ENCODE data around the gene EPB41L2.
"Not testable (repeated sequence)": the region's sequence is repeated elsewhere in the genome, so short reads cannot be mapped to it uniquely, and the experiment has no call there.

EPB41L2 gene

DNA sequence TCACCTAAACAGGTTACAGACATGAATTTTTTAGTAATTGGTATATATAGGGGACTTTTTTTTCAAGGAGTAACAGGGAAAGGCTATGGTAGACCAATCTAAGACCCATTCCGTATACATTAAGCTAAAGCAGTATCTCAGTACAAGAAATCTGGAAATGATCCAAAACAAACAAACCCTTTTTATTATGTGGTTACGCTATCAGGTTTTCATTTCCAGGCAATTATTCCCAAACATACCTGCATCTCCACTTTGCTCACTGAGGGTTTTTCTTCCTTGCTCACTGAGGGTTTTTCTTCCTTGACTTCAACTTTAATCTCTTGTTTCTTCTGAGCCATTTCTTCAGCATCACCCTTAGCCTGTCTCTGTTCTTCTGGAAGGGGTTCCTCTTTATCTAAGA lies 107.3 kb downstream of the EPB41L2 start:
- DNase-seq (ENCODE audit: extremely low read depth in 1 of 2, low read depth in 1 of 2) = no peak

DNA sequence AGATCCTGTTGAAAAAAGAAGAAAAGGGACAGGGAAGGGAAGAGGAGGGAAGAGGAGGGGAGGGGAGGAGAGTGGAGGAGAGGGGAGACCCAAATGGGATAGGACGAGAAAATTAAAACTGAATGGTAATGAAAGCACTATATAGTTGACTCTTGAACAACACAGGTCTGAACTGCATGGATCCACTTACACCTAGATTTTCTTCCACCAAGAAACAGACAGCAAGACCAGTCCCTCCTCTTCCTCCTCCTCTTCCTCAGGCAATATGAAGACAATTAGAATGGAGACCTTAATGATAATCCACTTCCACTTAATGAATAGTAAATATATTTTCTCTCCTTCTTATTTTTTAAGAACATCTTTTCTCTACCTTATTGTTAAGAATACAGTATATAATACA lies 113.5 kb downstream of the EPB41L2 start:
- DNase-seq (ENCODE audit: extremely low read depth in 1 of 2, low read depth in 1 of 2) = no peak

DNA sequence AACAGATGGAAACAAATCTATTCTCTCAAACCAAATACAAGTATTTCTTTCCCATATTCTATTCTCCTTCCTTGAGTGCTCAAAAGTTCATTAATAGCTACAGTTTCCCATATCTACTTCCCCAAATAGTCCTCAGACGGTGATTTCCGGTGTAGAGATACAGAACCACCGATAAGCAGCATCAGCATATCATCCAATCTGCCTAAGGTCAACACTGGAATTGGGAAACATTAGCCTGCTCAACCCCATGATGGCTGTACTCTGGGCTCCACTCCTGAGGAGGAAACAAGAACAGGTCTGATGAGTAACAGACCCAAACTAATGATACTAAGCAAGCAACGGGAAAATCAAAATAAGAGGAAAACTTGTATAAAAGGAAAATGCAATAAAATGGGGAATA lies 115.6 kb downstream of the EPB41L2 start:
- no peak for DNase-seq (ENCODE audit: extremely low read depth in 1 of 2, low read depth in 1 of 2)

DNA sequence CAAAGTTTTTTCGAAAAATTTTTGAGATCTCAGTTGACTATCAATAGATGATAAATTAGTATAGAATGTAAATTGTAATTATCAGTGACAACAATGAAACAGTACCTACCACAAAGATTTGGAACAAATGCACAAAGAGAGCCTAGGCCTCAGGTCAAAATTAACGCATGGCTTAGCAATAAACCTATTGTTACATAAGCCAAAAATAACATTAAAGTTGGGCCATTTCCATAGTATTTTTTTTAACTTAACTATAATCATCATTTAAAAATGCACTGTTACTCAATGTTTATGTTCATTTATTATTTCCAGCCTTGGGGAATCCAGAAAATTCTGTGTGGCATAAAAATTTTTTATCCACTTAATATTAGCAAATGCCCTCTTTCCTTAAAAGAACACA lies 117.0 kb downstream of the EPB41L2 start:
- DNase-seq (ENCODE audit: extremely low read depth in 1 of 2, low read depth in 1 of 2) = no peak

DNA sequence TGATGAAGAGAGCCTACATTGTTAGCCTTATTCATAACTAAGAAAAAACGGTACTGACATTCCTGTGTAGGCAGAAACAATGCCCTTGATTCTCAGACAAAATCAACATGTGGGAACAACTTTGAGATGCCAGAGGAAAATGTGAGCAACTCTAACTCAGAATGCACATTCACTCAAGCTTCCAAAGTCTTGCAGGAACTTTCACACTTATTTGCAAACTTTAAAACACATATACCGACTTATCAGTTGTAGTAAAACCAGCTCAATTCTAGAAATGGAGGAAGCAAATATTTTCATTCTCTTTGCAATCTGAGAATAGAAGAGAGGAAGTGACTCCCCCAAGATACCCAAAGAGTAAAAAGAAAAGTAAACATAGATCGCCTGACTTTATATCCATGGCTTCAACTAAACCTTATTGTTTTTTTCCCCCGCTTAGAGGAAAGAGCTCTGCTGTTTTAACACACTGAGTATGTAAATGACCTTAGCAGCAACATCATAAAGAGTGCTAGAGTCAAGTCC lies 117.6 kb downstream of the EPB41L2 start:
- no peak for DNase-seq (ENCODE audit: extremely low read depth in 1 of 2, low read depth in 1 of 2)

DNA sequence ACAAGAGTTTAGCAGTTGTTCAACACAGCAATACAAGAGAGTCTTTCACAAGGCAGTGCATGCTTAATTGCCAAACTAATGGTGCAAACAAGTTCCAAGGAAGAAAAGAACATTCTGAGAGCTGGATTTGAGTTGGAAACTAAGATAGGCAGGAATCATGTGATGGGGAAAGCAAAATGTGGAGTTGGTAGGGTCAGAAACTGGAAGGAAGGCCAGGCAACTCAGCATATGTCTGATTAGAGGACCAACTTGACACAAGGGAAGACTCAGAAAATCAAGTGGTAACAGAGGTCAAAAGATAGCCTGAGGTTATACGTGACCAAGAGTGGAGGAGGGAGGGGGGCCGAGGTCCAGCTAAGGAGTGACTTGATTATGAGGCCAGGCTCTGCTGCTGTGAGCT lies 118.6 kb downstream of the EPB41L2 start:
- DNase-seq (ENCODE audit: extremely low read depth in 1 of 2, low read depth in 1 of 2) = no peak

DNA sequence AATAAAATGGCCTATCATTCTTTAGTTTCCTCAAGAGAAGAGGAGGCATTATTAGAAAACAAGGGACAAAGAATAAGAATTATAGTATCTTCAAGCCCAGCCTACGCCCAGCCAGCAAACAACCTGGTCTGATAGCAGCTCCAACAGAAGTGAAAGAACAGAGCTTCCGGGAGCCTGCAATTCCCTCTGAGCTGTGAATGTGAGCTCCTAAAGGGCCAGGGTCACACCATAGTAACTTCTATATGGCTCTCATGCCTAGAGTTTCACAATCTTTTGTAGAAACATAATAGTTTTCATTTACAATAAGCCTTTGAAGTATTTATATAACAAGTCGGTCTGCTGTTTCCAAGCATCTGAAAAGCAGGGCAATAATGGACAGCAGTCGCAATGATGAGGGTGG lies 119.3 kb downstream of the EPB41L2 start:
- no peak for DNase-seq (ENCODE audit: extremely low read depth in 1 of 2, low read depth in 1 of 2)

DNA sequence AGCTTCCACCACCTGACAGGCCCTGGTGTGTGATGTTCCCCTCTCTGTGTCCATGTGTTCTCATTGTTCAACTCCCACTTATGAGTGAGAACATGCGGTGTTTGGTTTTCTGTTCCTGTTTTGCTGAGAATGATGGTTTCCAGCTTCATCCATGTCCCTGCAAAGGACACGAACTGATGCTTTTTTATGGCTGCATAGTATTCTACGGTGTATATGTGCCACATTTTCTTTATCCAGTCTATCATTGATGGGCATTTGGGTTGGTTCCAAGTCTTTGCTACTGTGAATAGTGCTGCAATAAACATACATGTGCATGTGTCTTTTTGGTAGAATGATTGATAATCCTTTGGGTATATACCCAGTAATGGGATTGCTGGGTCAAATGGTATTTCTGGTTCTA lies 120.3 kb downstream of the EPB41L2 start:
- DNase-seq (ENCODE audit: extremely low read depth in 1 of 2, low read depth in 1 of 2) = not testable (repeated sequence)

DNA sequence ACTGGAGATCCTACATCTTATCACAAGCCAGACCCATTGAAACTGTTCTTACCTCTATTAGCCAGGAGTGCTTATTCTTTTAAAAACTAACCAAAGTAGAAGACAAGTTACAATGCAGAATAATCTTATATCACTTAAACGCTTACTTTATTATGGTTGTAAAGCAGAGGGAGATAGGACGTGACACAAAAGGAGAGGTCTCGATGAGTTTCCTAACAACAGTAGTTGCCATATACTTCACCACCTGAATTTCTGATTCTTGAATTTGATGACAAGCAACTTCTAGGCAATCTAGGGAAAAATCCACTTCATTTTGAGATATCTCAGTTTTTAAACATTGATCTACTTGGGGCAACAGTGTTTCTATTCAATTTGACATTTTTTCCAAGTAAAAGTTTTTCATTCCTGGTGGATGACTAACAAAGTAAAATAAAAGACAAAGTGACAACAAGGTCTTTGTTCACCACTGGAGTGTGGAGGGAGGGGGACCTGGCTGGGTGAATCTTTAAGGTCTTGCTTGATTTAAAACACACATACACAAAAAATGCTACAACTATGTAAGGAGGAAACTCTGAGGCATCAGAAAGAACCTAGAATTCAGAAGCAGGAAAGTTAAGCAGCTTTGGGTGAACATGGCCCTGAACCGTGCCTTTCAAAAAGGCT lies 125.0 kb downstream of the EPB41L2 start:
- no peak for DNase-seq (ENCODE audit: extremely low read depth in 1 of 2, low read depth in 1 of 2)

DNA sequence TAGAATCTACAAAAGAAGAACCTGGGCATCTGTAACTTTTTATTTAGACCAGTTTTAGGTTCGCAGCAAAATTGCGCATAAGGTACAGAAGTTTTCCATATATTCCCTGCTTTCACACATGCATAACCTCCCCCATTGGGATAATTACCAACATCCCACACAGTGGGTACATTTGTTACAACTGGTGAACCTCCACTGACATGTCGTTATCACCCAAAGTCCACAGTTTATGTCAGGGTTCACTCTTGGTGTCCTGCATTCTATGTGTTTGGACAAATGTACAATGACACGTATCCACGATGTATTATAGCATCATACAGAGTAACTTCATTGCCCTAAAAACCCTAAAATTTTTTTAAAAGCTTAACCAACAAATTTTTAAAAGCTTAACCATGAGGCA lies 126.1 kb downstream of the EPB41L2 start:
- no peak for DNase-seq (ENCODE audit: extremely low read depth in 1 of 2, low read depth in 1 of 2)

DNA sequence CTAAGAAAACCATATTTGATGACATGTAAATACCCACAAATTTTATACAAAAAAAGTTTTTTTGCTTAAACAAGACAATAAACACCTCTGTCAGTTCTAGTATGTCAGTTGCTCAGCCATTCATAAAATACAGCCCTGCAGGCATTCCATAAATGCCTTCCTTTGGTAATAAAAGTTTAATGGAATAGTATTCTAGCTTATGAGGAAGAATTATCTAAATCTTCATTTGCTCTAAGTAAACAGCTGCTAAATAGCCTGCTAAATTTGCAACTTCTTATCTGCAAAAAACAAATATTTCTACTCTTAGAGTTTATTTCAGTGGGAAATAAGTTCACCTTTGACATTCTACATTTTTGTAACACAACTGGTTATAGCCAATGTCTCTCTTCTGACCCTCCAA lies 127.1 kb downstream of the EPB41L2 start:
- no peak for DNase-seq (ENCODE audit: extremely low read depth in 1 of 2, low read depth in 1 of 2)

DNA sequence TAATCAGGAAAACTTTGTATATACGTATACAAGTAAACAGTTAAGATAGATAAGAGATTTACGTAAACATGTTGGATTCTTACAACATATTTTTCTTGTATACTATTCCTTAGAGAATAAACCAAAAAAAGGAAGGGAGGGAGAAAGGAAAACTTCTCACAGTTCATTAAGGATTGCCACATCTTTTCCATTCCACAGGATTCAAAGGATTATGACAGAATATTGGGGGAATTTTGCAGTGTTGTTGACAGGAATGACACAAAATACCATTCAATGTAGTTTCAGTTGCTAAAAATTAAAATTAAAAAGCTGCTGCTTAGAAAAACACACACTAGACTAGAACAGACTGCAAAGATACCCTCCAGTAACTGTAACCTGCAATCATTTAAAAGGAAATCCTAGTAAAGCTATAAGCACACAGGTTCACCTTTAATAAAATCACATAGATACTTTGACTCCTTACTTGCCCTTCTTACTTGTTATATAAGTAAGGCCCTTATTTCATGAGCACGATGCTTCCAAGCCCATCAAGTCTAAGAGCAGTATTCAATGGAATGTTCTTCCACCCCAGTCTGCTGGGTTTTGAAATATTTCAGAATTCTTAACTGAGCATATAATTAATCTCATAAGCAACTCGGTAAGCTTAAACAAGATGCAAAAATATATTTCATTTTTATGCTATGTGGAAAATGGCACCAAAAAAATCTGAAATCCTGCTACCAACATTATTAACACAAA lies 128.0 kb downstream of the EPB41L2 start:
- no peak for DNase-seq (ENCODE audit: extremely low read depth in 1 of 2, low read depth in 1 of 2)

DNA sequence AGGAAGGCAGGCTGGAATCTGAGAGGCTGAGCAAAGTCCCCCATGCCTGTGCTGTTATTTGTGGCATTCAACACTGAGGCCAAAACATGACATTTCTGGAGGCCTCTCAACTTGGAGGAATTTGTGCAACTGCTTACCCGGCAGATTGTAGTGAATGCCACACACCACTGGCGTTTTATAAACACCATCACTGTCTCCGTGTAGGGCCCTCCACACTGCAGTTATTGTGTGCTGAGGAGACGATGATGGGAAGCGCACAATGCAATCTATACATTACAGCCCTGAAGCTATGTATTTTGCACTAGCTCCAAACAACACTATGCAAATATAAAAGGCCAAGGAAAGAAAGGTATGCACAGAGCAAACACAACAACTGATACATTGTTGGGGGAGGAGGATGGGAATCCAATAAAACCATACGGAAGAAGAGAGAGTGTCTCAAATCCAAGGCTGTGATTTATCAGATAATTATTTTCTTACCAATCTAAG lies 129.3 kb downstream of the EPB41L2 start:
- no peak for DNase-seq (ENCODE audit: extremely low read depth in 1 of 2, low read depth in 1 of 2)

DNA sequence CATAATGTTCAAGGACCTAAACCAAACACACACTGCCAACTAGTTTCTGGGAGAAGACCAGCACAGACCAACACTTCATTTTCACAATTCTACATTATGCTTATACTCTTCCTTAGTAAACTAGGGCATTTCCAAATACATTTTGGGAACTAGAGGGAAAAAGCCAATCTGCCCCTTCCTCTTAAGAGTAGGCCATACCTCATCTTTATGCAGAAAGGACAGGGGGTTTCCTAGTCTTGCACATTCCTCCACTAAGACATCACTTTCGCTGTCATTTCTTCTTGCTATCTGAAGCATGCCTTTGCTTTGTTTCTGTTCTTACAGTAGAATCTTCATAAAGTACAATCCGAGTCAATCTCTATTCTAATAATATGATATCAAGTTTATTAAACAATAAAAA lies 130.1 kb downstream of the EPB41L2 start:
- no peak for DNase-seq (ENCODE audit: extremely low read depth in 1 of 2, low read depth in 1 of 2)

DNA sequence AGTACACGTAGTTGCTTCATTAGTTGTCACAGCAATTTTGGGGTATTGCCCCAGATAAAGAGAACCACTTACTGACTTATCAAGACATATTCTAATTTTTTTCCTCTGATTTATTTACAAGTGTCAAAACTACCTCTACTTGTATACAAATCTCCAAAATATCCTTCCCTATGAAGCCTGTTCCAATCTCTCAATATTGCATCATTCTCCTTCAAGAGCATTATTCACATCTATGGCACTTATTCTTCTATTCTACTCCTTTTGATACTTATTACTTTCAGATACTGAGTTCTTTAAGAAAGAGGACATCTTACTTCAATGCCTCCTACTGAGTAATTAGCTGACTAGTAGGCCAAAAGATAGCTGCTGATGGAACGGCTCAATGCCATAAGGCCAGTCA lies 130.6 kb downstream of the EPB41L2 start:
- DNase-seq (ENCODE audit: extremely low read depth in 1 of 2, low read depth in 1 of 2) = no peak

DNA sequence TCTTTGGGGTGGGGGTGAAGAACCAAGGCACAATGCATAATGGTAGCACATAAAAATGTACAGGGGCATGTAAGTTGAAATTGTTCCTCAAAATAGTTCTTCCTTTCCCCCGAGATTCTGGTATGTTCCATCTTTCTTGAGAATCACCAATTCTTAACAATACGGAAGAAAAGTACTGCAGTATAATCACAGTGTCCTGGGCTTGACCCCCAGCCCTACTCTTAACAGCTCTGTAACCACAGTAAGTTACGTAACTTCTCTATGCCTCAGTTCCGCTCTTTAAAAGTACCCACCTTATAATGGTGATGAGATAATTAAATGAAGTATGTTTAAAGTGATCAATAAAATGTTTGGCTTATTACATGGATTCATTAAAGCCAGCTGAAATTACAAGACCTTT lies 131.4 kb downstream of the EPB41L2 start:
- no peak for DNase-seq (ENCODE audit: extremely low read depth in 1 of 2, low read depth in 1 of 2)

DNA sequence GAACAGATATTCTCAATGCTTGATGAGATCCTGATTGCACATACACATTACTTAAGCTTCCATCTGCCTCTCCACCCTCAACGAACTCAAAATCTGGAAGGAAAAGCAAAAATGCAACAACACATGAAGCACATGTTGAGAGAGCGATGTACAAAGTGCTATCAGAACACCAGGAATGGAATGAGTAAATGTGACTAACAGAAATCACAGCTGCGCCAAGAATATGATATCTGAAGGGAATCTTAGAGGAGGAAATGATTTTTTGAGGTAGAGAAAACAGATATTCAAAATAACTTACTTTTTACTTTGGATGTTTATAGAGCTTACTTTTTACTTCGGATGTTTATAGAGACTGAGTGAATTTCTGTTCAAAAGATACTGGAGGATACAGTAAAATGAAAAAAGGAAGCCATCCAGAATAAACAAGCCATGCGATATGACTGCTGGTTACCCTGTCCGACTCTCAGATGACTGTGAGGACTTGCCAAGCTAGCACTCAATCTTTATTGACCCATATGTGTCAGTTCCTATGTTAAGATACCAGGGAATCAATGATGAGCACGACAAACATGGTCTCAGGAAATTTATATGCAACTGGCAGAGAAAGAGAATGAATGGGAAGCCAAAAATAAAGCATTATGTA lies 133.9 kb downstream of the EPB41L2 start:
- DNase-seq (ENCODE audit: extremely low read depth in 1 of 2, low read depth in 1 of 2) = no peak

DNA sequence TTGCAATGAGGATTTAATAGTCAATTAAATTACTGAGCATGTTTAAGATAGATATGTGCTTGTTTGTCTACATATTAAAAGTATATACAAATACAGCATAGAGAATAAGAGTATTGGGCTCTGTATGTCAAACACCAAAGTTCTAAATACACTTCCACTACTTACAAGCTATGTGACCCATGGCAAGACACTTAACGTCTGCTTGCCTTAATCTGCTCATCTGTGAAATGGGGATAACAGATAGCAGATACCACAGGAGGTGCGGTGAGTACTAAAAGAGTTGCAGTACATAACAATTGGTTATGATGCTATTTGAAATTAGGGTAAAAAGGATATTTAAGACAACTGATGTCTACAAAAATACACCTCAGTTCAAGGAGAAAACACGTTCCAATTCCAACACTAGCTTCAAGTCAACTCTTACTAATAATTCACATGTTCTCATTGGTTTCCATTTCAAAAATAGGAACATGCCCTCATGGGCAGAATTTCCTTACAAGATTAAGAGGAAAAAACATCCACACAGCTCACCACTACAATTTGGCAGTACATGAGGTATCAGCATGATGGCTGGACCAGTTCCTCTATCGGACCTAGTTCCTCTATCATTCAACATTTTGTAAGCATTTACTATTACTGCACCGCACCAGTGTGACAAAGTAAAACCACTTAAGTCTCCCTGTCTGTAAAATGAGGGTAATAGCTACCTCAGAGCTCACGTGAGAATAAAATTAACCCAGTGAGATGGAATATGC lies 134.7 kb downstream of the EPB41L2 start:
- DNase-seq (ENCODE audit: extremely low read depth in 1 of 2, low read depth in 1 of 2) = no peak

DNA sequence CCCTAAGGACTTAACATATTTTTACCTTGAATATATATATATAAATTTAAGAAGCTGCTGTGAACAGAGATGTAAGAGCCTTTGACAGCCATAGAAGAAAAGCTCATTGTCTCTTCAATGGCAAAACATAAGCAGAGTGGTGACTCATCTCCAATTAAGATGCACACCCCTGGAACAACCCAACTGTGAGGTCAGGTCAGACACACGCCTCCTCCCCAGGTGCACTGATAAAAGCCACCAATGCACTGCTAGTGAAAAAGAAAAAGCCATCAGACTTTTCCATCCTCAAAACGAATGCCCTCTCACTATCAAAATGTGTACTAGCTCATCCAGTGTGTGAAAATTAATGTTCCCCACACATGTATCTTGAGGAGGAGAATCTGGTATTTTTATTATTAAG lies 135.7 kb downstream of the EPB41L2 start:
- no peak for DNase-seq (ENCODE audit: extremely low read depth in 1 of 2, low read depth in 1 of 2)

DNA sequence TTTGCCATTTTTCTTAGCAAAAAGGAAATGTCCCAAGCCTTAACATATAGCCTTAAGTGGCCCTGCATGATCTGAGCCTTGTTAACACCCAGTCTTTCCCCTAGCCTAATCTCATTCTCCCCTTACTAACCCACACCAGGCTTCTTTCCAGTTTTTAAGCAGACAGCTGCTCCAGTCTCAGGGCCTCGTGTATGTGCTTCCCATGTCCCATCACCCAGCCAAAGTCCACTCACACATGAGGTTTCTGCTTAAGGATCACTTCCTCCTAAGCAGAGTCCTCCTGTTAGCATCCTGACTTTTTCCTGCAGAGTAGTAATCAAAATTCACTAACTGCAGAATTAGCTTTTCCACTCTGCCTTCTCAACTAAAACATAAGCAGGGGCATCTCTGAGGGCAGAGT lies 139.7 kb downstream of the EPB41L2 start:
- DNase-seq (ENCODE audit: extremely low read depth in 1 of 2, low read depth in 1 of 2) = no peak

DNA sequence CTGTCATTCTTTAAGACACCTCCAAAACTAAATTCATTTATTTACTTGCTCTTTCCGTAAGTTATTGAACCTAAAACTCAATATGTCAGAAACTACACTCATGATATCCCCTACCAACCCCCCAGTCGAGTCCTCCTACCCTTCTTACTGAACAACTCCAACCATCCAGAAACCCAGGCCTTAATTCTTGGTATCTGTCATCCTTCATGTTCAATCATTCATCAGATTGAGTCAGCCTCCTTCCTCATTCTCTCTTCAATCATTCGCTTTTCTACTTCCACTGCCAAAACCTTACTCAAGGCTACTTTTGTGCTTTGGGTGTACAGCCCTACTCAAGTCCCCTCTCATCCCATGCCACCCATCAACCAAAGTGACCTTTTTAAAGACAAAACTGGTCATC lies 140.1 kb downstream of the EPB41L2 start:
- no peak for DNase-seq (ENCODE audit: extremely low read depth in 1 of 2, low read depth in 1 of 2)
